Measurements from ENCODE around the gene PDE6G.

DNA sequence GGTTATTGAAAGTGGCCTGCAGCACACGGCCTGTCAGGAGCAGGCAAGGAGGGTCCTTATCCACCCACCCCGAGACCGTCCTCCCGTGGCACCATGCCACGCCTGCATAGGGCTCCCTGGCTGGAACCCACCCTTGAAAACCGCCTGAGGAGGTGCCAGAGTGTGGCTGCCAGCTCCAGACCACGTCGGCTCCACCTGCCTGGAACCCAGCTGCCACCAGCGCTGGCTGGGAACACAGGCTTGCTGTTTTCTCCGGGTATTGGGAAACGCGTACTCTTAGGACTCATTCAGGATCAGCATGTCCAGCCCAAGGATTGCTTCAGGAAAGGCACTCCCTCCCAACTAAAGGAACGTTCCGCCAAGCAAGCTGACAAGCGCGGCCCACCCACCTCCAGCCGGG, 20.6 kb upstream of the PDE6G start:
- TF ChIP-seq, protein P1, sequence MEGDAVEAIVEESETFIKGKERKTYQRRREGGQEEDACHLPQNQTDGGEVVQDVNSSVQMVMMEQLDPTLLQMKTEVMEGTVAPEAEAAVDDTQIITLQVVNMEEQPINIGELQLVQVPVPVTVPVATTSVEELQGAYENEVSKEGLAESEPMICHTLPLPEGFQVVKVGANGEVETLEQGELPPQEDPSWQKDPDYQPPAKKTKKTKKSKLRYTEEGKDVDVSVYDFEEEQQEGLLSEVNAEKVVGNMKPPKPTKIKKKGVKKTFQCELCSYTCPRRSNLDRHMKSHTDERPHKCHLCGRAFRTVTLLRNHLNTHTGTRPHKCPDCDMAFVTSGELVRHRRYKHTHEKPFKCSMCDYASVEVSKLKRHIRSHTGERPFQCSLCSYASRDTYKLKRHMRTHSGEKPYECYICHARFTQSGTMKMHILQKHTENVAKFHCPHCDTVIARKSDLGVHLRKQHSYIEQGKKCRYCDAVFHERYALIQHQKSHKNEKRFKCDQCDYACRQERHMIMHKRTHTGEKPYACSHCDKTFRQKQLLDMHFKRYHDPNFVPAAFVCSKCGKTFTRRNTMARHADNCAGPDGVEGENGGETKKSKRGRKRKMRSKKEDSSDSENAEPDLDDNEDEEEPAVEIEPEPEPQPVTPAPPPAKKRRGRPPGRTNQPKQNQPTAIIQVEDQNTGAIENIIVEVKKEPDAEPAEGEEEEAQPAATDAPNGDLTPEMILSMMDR (IDR thresholded peaks at IDR 0.05) = no peak
- TF ChIP-seq POLR2A (IDR thresholded peaks at IDR 0.05; ENCODE audit: low read depth) = no peak
- no peak for TF ChIP-seq POLR2AphosphoS5 (IDR thresholded peaks at IDR 0.05)
